Uterus (tissue), 2 donors: Measurements from ENCODE around the gene AK2.
A peak's percentile ranks its signal among the peaks of the same experiment; 100 is the strongest.

Experiments used
- CTCF ChIP-seq, 4 experiments: fragments of 200-600 bp in 2 of 4; fragments of 450-650 bp in 2 of 4; sonication (generic) in 2 of 4; IDR thresholded peaks; one replicate each; pipeline ENCODE4 v1.5.1; 2016 to 2019; ENCODE audit warnings: antibody characterized with exemption in 4 of 4, mild to moderate bottlenecking in 2 of 4, moderate library complexity in 1 of 4
- POLR2A ChIP-seq, 2 donors: fragments of 450-650 bp; IDR thresholded peaks; one replicate each; pipeline ENCODE4 v1.6.1; 2016; ENCODE audit warnings: antibody characterized with exemption in 2 of 2, mild to moderate bottlenecking in 1 of 2, moderate library complexity in 1 of 2

DNA sequence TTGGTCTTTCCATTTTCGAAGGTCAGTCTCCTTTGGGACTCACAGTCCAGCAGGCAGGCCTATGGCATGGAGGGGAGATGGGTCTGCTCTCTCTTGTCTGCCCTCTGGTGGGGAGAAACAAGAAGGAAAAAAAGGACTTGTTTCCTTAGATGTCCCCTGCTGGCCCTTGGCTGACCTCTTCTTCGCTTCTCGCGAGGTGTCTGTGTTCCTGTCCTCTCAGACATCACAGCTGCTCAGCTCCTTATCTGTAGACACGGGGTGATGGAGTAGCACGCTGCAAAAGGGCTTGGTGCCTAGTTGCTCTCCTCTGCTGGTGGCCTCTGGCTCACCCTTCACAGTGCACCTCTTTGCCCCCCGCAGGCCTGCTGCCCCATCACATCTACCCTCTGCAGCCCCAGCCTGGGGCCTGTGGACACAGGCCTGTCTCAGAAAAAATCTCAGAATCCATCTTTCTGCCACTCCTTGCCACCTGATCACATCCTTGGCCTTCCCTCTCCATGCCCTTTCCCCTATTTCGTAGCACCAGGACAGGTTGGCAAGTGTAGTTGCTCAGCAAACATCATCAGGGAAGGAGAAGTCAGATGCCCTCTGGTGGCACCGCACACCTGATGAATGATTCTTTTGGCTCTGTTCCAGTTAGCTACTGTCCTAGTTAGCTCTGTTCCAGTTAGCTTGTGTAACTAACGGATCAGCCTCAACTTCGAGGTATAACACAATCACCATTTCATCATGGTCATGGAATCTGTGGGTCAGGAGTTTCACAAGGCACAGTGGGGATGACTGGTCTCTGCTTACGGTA, 18.7 kb upstream of the AK2 start:
- TF ChIP-seq CTCF (IDR thresholded peaks at IDR 0.05) (peak; percentile 70 to 80 (median 72)), POLR2A (IDR thresholded peaks at IDR 0.05) (no peak)
